ENCODE results near the gene C2CD3.
"Not testable (repeated sequence)": the region's sequence is repeated elsewhere in the genome, so short reads cannot be mapped to it uniquely, and the experiment has no call there.

Gene C2CD3

GRCh38 chr11:74085542-74085892 is 85.3 kb downstream of the C2CD3 start:
- no peaks in the 10 kb centered on the region for H3K4me1 ChIP-seq (ENCODE audit: low read length)

GRCh38 chr11:74084796-74085541 is 85.8 kb downstream of the C2CD3 start:
- peaks cover 33% of the 10 kb centered on the region for H3K36me3 ChIP-seq (replicated peaks; ENCODE audit: low read depth, low read length)
- H3K9me3 ChIP-seq (ENCODE audit: insufficient read depth, low read length) = no peaks in the 10 kb centered on the region
- no peak overlapping the region for H3K4me2 ChIP-seq (ENCODE audit: low read length)
- no peaks in the 10 kb centered on the region for H3K4me1 ChIP-seq (ENCODE audit: low read length)
- H3K79me2 ChIP-seq (ENCODE audit: low read length) = no peaks in the 10 kb centered on the region
- no peak overlapping the region for H3K9ac ChIP-seq (ENCODE audit: low read length)
- no peaks in the 10 kb centered on the region for H3K27me3 ChIP-seq (ENCODE audit: low read depth, low read length)
- H3K4me3 ChIP-seq (ENCODE audit: low read length) = no peak overlapping the region
- no peak overlapping the region for H2AFZ ChIP-seq (ENCODE audit: low read depth, low read length)
- no peak overlapping the region for H3K27ac ChIP-seq (ENCODE audit: low read length)
- no peak for TF ChIP-seq EZH2phosphoT487 (IDR thresholded peaks at IDR 0.05; ENCODE audit: low read depth)
- TF ChIP-seq CTCF (IDR thresholded peaks at IDR 0.05; ENCODE audit: low read depth, low read length) = no peak
- H4K20me1 ChIP-seq (ENCODE audit: insufficient read depth, low read length) = no peaks in the 10 kb centered on the region

More at GRCh38 chr11:74085542-74085892, 85.3 kb downstream of the C2CD3 start:
- H3K36me3 ChIP-seq (replicated peaks; ENCODE audit: low read depth, low read length) = peaks cover 37% of the 10 kb centered on the region
- H2AFZ ChIP-seq (ENCODE audit: low read depth, low read length) = no peak overlapping the region
- TF ChIP-seq CTCF (IDR thresholded peaks at IDR 0.05; ENCODE audit: low read depth, low read length) (no peak), EZH2phosphoT487 (IDR thresholded peaks at IDR 0.05; ENCODE audit: low read depth) (no peak)
- no peaks in the 10 kb centered on the region for H4K20me1 ChIP-seq (ENCODE audit: insufficient read depth, low read length)
- H3K27me3 ChIP-seq (ENCODE audit: low read depth, low read length) = no peaks in the 10 kb centered on the region
- H3K4me2 ChIP-seq (ENCODE audit: low read length) = no peak overlapping the region
- no peak overlapping the region for H3K27ac ChIP-seq (ENCODE audit: low read length)
- no peak overlapping the region for H3K4me3 ChIP-seq (ENCODE audit: low read length)
- no peaks in the 10 kb centered on the region for H3K79me2 ChIP-seq (ENCODE audit: low read length)
- H3K9me3 ChIP-seq (ENCODE audit: insufficient read depth, low read length) = no peaks in the 10 kb centered on the region
- no peak overlapping the region for H3K9ac ChIP-seq (ENCODE audit: low read length)

- H3K79me2 ChIP-seq (ENCODE audit: low read length) = not testable (repeated sequence)
- peaks cover 26% of the 10 kb centered on the region for H3K36me3 ChIP-seq (replicated peaks; ENCODE audit: low read depth, low read length)
Observed at GRCh38 chr11:74083927-74084326, 86.9 kb downstream of the C2CD3 start.

GRCh38 chr11:74081428-74081827 is 89.4 kb downstream of the C2CD3 start:
- no peak overlapping the region for H2AFZ ChIP-seq (ENCODE audit: low read depth, low read length)
- H3K27me3 ChIP-seq (ENCODE audit: low read depth, low read length) = no peaks in the 10 kb centered on the region
- no peak overlapping the region for H3K4me3 ChIP-seq (ENCODE audit: low read length)
- no peak overlapping the region for H3K27ac ChIP-seq (ENCODE audit: low read length)
- H3K4me1 ChIP-seq (ENCODE audit: low read length) = no peaks in the 10 kb centered on the region
- no peaks in the 10 kb centered on the region for H4K20me1 ChIP-seq (ENCODE audit: insufficient read depth, low read length)
- no peak overlapping the region for H3K4me2 ChIP-seq (ENCODE audit: low read length)
- H3K9ac ChIP-seq (ENCODE audit: low read length) = no peak overlapping the region
- TF ChIP-seq EZH2phosphoT487 (IDR thresholded peaks at IDR 0.05; ENCODE audit: low read depth) (no peak), CTCF (IDR thresholded peaks at IDR 0.05; ENCODE audit: low read depth, low read length) (no peak)
- peaks cover 33% of the 10 kb centered on the region for H3K36me3 ChIP-seq (replicated peaks; ENCODE audit: low read depth, low read length)
- no peaks in the 10 kb centered on the region for H3K9me3 ChIP-seq (ENCODE audit: insufficient read depth, low read length)
- no peaks in the 10 kb centered on the region for H3K79me2 ChIP-seq (ENCODE audit: low read length)

More at GRCh38 chr11:74083927-74084326, 86.9 kb downstream of the C2CD3 start:
- not testable (repeated sequence) for H3K4me1 ChIP-seq (ENCODE audit: low read length); H3K9me3 ChIP-seq (ENCODE audit: insufficient read depth, low read length); H3K9ac ChIP-seq (ENCODE audit: low read length); H2AFZ ChIP-seq (ENCODE audit: low read depth, low read length); H4K20me1 ChIP-seq (ENCODE audit: insufficient read depth, low read length); H3K4me3 ChIP-seq (ENCODE audit: low read length); H3K27me3 ChIP-seq (ENCODE audit: low read depth, low read length); H3K4me2 ChIP-seq (ENCODE audit: low read length); H3K27ac ChIP-seq (ENCODE audit: low read length)
